GM12864 (cell line): ENCODE results near the gene PRRC1.
"Not testable (repeated sequence)": the region's sequence is repeated elsewhere in the genome, so short reads cannot be mapped to it uniquely, and the experiment has no call there.

ENCODE experiments used
- DNase-seq: peaks from one replicate; pipeline ENCODE4 v3.0.0-alpha.2; 2011; ENCODE audit warnings: low read depth
- H3K4me3 ChIP-seq: 2 replicates; pipeline ENCODE4 v1.5.1; 2011; ENCODE audit warnings: mild to moderate bottlenecking, low read depth, low read length, control low read depth
- CTCF ChIP-seq: IDR thresholded peaks from 2 replicates; pipeline ENCODE4 v1.5.1; 2011; ENCODE audit warnings: low read depth, mild to moderate bottlenecking, moderate library complexity, low read length, control low read depth, inconsistent platforms; ENCODE audit errors: missing control alignments

The PRRC1 gene

GRCh38 chr5:127517110-127517479 lies 345 bp upstream of the PRRC1 start:
- TF ChIP-seq CTCF: no peak
- DNase-seq: peak; percentile 8
- peak overlapping the region; percentile 55 for H3K4me3 ChIP-seq

GRCh38 chr5:127518319-127518621 lies 830 bp downstream of the PRRC1 start:
- TF ChIP-seq CTCF: no peak
- DNase-seq: peak; percentile 53
- peak overlapping the region; percentile 95 for H3K4me3 ChIP-seq

- no peak for DNase-seq
- H3K4me3 ChIP-seq: no peak overlapping the region
Observed at GRCh38 chr5:127519527-127519926, 2.1 kb downstream of the PRRC1 start.

GRCh38 chr5:127521138-127521770 lies 3.8 kb downstream of the PRRC1 start:
- no peak overlapping the region for H3K4me3 ChIP-seq
- no peak for TF ChIP-seq CTCF
- no peak for DNase-seq

More at GRCh38 chr5:127519527-127519926, 2.1 kb downstream of the PRRC1 start:
- no peak for TF ChIP-seq CTCF

- TF ChIP-seq CTCF: no peak
- DNase-seq: no peak
- no peak overlapping the region for H3K4me3 ChIP-seq
Observed at GRCh38 chr5:127525181-127525580, 7.7 kb downstream of the PRRC1 start.

- TF ChIP-seq CTCF: no peak
- no peak overlapping the region for H3K4me3 ChIP-seq
- no peak for DNase-seq
Observed at GRCh38 chr5:127529904-127530682, 12.7 kb downstream of the PRRC1 start.

GRCh38 chr5:127536687-127537086 lies 19.2 kb downstream of the PRRC1 start:
- no peak for TF ChIP-seq CTCF
- no peak overlapping the region for H3K4me3 ChIP-seq
- no peak for DNase-seq

GRCh38 chr5:127540553-127540952 lies 23.1 kb downstream of the PRRC1 start:
- not testable (repeated sequence) for DNase-seq

GRCh38 chr5:127545249-127545648 lies 27.8 kb downstream of the PRRC1 start:
- DNase-seq, H3K4me3 ChIP-seq: not testable (repeated sequence)

More at GRCh38 chr5:127540553-127540952, 23.1 kb downstream of the PRRC1 start:
- not testable (repeated sequence) for H3K4me3 ChIP-seq
